Endothelial cell of umbilical vein (primary cell): ENCODE measurements around the gene EMC6. TPM values are rescaled to one million over a fixed set of nuclear protein-coding genes. Genes with fewer than 3 reads are reported as not detected.

ENCODE experiments used
- BruUV-seq: library from RNA; stranded (reverse); fragments of 400-500 nt; replicated peaks from 2 replicates; lab custom pipeline; 2021; lab: Mats Ljungman, UMichigan
- CTCF ChIA-PET: fragments of 300-600, 350-600 bp; sonication (Branson Sonifier 250); formaldehyde crosslinking; loops from one replicate; lab custom pipeline; 2021; ENCODE audit warnings: antibody characterized with exemption, inconsistent platforms; lab: Charles Lee
- POLR2A ChIA-PET: fragments of 300-600, 350-600 bp; sonication (Branson Sonifier 250); formaldehyde crosslinking; loops from one replicate; lab custom pipeline; 2021; ENCODE audit warnings: antibody characterized with exemption, inconsistent platforms; lab: Charles Lee
- DNase-seq: peaks from one replicate; pipeline ENCODE4 v3.0.0-alpha.2; 2011; ENCODE audit warnings: low read depth, low spot score
- FAIRE-seq: peaks from 2 replicates; lab custom pipeline; 2011; peaks lifted over from hg19 to GRCh38; lab: Jason Lieb, UNC
- H2AFZ ChIP-seq: 2 replicates; pipeline ENCODE4 v1.6.0; 2012; ENCODE audit warnings: low read depth, low read length, control low read depth, inconsistent platforms
- H3K27ac ChIP-seq: 2 replicates; pipeline ENCODE4 v1.5.1; 2011; ENCODE audit warnings: low read depth, mild to moderate bottlenecking, control low read depth, low read length, moderate library complexity; ENCODE audit not compliant: insufficient read depth
- H3K27me3 ChIP-seq, 2 experiments: 2 replicates each; pipeline versions ENCODE4 v1.6.0 to v1.6.1; 2011; ENCODE audit warnings: low read length in 2 of 2, mixed read lengths in 1 of 2; ENCODE audit not compliant: control insufficient read depth in 2 of 2, insufficient read depth in 2 of 2
- H3K36me3 ChIP-seq, 2 experiments: 2 replicates in 1 of 2; 3 replicates in 1 of 2; pipeline ENCODE4 v1.5.1; 2011; ENCODE audit warnings: low read length in 2 of 2, mild to moderate bottlenecking in 1 of 2, moderate library complexity in 1 of 2; ENCODE audit not compliant: control insufficient read depth in 2 of 2, insufficient read depth in 2 of 2; ENCODE audit errors: extremely low read depth in 1 of 2
- H3K4me1 ChIP-seq: 3 replicates; pipeline ENCODE4 v1.5.1; 2011; ENCODE audit warnings: mild to moderate bottlenecking, low read length; ENCODE audit not compliant: control insufficient read depth, insufficient read depth; ENCODE audit errors: extremely low read depth
- H3K4me2 ChIP-seq: 2 replicates; pipeline ENCODE4 v1.6.1; 2011; ENCODE audit warnings: low read length, control low read depth, mixed read lengths; ENCODE audit not compliant: insufficient read depth
- H3K4me3 ChIP-seq, 3 experiments: fragments of 200-600 bp in 1 of 3; sonication (generic), shearing (Covaris generic) in 1 of 3; replicated peaks in 1 of 3; 2 replicates each; pipeline ENCODE4 v1.5.1; 2011 to 2016; ENCODE audit warnings: control low read depth in 3 of 3, low read length in 3 of 3, mild to moderate bottlenecking in 2 of 3, inconsistent platforms in 1 of 3, low read depth in 1 of 3, moderate library complexity in 1 of 3; ENCODE audit not compliant: insufficient read depth in 1 of 3
- H3K79me2 ChIP-seq: 2 replicates; pipeline ENCODE4 v1.6.0; 2012; ENCODE audit warnings: low read length, inconsistent platforms; ENCODE audit not compliant: control insufficient read depth, insufficient read depth
- H3K9ac ChIP-seq: replicated peaks from 2 replicates; pipeline ENCODE3; 2011; ENCODE audit warnings: low read length, control low read depth; ENCODE audit not compliant: insufficient read depth; ENCODE audit errors: extremely low read depth
- H3K9me1 ChIP-seq: replicated peaks from 3 replicates; pipeline ENCODE4 v1.6.0; 2011; ENCODE audit warnings: mild to moderate bottlenecking, low read length; ENCODE audit not compliant: control insufficient read depth, insufficient read depth; ENCODE audit errors: extremely low read depth
- H3K9me3 ChIP-seq: replicated peaks from 2 replicates; pipeline ENCODE4 v1.5.1; 2012; ENCODE audit warnings: low read length, inconsistent platforms; ENCODE audit not compliant: control insufficient read depth, insufficient read depth
- H4K20me1 ChIP-seq: replicated peaks from 2 replicates; pipeline ENCODE3; 2011; ENCODE audit warnings: mild to moderate bottlenecking, low read length; ENCODE audit not compliant: control insufficient read depth, insufficient read depth; ENCODE audit errors: extremely low read depth
- EZH2 ChIP-seq: IDR thresholded peaks from 2 replicates; pipeline ENCODE4 v1.6.1; 2012; ENCODE audit warnings: borderline replicate concordance, low read depth, mild to moderate bottlenecking, moderate library complexity, low read length, inconsistent platforms; ENCODE audit not compliant: severe bottlenecking
- FOS ChIP-seq: IDR thresholded peaks from 2 replicates; pipeline ENCODE4 v1.6.1; 2011; ENCODE audit warnings: mild to moderate bottlenecking, low read length, moderate library complexity, borderline replicate concordance; ENCODE audit not compliant: insufficient read depth
- GATA2 ChIP-seq: IDR thresholded peaks from 2 replicates; pipeline ENCODE4 v1.7.0; 2011; ENCODE audit warnings: low read depth, mild to moderate bottlenecking, moderate library complexity, mixed read lengths, low read length; ENCODE audit not compliant: insufficient read length, insufficient read depth
- JUN ChIP-seq: IDR thresholded peaks from 2 replicates; pipeline ENCODE4 v1.6.1; 2011; ENCODE audit warnings: borderline replicate concordance, low read depth; ENCODE audit not compliant: insufficient read length, insufficient read depth
- MYC ChIP-seq: IDR thresholded peaks from one replicate; pipeline ENCODE4 v1.6.1; 2011; ENCODE audit warnings: mild to moderate bottlenecking, low read depth, low read length
- POLR2A ChIP-seq: IDR thresholded peaks from 2 replicates; pipeline ENCODE4 v1.6.1; 2012; ENCODE audit warnings: low read depth, mild to moderate bottlenecking, control low read depth, low read length
- POLR2AphosphoS5 ChIP-seq: IDR thresholded peaks from 2 replicates; pipeline ENCODE4 v1.6.1; 2012; ENCODE audit warnings: low read depth, mild to moderate bottlenecking, control low read depth, low read length, moderate library complexity; ENCODE audit not compliant: insufficient read depth
- dilution Hi-C: fragments of 300-500 bp; cut with MboI; formaldehyde crosslinking; loops from one replicate; pipeline ENCODE4 v1.15.0; 2019; ENCODE audit warnings: low sequenced_read_pairs; ENCODE audit not compliant: extremely low pct_ligation_motif_present
- intact Hi-C: fragments of 100-400 bp; cut with micrococcal nuclease; formaldehyde crosslinking; loops from one replicate; pipeline ENCODE4 v1.10.0; 2022
- polyA plus RNA-seq, 4 experiments: library from polyadenylated mRNA; depleted of rRNA in 3 of 4; stranded (reverse) in 3 of 4; unstranded in 1 of 4; fragments of >200 nt; gene quantifications; 2 replicates each; pipeline versions ENCODE4 v1.2.1 to v1.2.3, GENCODE V29; 2011 to 2012; ENCODE audit warnings: missing spikeins in 1 of 4
- total RNA-seq: library from RNA; stranded (reverse); gene quantifications from 2 replicates; pipeline ENCODE4 v1.2.3, GENCODE V29; 2021
- TF ChIP-seq, protein P1 (sequence below), 2 donors: IDR thresholded peaks; 1 replicate in 1 of 2; 2 replicates in 1 of 2; pipeline ENCODE4 v1.5.1; 2011; ENCODE audit warnings: low read length in 2 of 2, mild to moderate bottlenecking in 2 of 2, moderate library complexity in 2 of 2, control low read depth in 1 of 2, inconsistent platforms in 1 of 2, low read depth in 1 of 2; ENCODE audit not compliant: insufficient read depth in 1 of 2; ENCODE audit errors: extremely low read depth in 1 of 2
- TF ChIP-seq, protein P2 (sequence below): IDR thresholded peaks from 2 replicates; pipeline ENCODE4 v1.6.1; 2011; ENCODE audit not compliant: insufficient read depth, insufficient read length

Gene EMC6
- total and polyA plus RNA-seq, 2 donors (not counting 3 experiments of a cell fraction or from before 2014, with no cell fraction given) = 54.0 to 105 TPM

DNA sequence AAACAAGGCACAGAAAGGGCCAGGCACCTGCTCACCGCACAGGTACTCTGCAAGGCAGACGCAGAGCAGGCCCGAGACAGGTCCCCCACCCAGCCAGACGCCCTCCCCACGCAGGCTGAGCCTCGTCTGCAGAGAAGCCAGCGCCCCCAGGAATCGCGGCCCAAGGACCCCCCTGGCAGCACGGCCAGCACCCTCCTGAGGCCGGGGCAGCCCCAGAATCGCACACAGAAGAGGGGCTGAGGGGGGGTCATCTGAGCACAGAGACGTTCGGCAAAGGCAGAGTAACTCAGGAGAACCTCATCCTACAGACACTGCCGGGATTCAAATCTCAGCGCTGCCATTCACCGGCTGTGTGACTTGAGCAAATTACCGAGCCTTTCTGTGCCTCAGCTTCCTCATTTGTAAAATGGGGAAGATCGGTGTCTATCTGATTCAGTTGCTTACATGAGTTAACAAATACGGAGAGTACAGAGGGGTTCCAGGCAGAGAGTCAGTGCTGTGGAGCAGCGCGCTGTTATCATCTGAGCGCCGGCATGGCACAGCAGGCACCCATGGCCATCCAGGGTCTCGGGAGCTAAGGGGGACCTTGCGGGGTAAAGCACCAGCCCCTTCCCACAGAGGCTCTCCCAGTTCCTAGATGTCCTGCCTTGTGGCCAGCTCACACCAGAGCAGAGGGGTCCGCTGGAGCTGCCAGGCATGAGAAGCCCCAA lies 10.4 kb downstream of the EMC6 start:
- CTCF ChIA-PET = interaction anchor here (2.8 kb wide), 1 partner anchor 59 kb away, joined by 9 read pairs; no protein-coding TSS in a partner anchor
- H3K27me3 ChIP-seq = peaks cover 0 to 5% of the 10 kb centered on the region in 2 experiments
- H4K20me1 ChIP-seq = no peaks in the 10 kb centered on the region
- H3K4me3 ChIP-seq = no peak overlapping the region
- intact Hi-C loops (no loop called here), dilution Hi-C loops (no loop called here)
- no peak for TF ChIP-seq POLR2AphosphoS5
- no peak for TF ChIP-seq JUN
- no peak for TF ChIP-seq FOS
- TF ChIP-seq, protein P1, sequence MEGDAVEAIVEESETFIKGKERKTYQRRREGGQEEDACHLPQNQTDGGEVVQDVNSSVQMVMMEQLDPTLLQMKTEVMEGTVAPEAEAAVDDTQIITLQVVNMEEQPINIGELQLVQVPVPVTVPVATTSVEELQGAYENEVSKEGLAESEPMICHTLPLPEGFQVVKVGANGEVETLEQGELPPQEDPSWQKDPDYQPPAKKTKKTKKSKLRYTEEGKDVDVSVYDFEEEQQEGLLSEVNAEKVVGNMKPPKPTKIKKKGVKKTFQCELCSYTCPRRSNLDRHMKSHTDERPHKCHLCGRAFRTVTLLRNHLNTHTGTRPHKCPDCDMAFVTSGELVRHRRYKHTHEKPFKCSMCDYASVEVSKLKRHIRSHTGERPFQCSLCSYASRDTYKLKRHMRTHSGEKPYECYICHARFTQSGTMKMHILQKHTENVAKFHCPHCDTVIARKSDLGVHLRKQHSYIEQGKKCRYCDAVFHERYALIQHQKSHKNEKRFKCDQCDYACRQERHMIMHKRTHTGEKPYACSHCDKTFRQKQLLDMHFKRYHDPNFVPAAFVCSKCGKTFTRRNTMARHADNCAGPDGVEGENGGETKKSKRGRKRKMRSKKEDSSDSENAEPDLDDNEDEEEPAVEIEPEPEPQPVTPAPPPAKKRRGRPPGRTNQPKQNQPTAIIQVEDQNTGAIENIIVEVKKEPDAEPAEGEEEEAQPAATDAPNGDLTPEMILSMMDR (IDR thresholded peaks at IDR 0.05; ENCODE audit: extremely low read depth in 1 of 2, insufficient read depth in 1 of 2, low read depth in 1 of 2, low read length in 2 of 2) = no peak
- TF ChIP-seq EZH2 = no peak
- TF ChIP-seq, protein P2, sequence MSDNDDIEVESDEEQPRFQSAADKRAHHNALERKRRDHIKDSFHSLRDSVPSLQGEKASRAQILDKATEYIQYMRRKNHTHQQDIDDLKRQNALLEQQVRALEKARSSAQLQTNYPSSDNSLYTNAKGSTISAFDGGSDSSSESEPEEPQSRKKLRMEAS = no peak
- TF ChIP-seq MYC = no peak
- no peak for TF ChIP-seq POLR2A
- TF ChIP-seq GATA2 = no peak
- H2AFZ ChIP-seq = no peak overlapping the region
- DNase-seq (no peak), FAIRE-seq (no peak)
- H3K9me1 ChIP-seq = no peaks in the 10 kb centered on the region
- no peaks in the 10 kb centered on the region for H3K9me3 ChIP-seq
- H3K27ac ChIP-seq = no peak overlapping the region
- no TSS peak for BruUV-seq
- no peaks in the 10 kb centered on the region for H3K36me3 ChIP-seq
- POLR2A ChIA-PET = no interaction called here
- H3K4me1 ChIP-seq = no peaks in the 10 kb centered on the region
- no peak overlapping the region for H3K4me2 ChIP-seq
- H3K79me2 ChIP-seq = no peaks in the 10 kb centered on the region
- H3K9ac ChIP-seq = no peak overlapping the region
